NCI-H187 (cell line): Measurements from ENCODE around the gene CABLES2.

Experiments
- DNase-seq, 2 experiments: peaks; one replicate each; lab custom pipeline; 2025; lab: John Stamatoyannopoulos, UW

The CABLES2 gene

GRCh38 chr20:62418709-62419487, 11.8 kb upstream of the CABLES2 start:
- DNase-seq, result no peak

GRCh38 chr20:62417981-62418708, 11.1 kb upstream of the CABLES2 start:
- no peak for DNase-seq

- no peak for DNase-seq
Measured at GRCh38 chr20:62416651-62417637, 9.9 kb upstream of the CABLES2 start.

GRCh38 chr20:62415354-62416111, 8.4 kb upstream of the CABLES2 start:
- no peak for DNase-seq

- no peak for DNase-seq
Measured at GRCh38 chr20:62413896-62414481, 6.9 kb upstream of the CABLES2 start.

- no peak for DNase-seq
Measured at GRCh38 chr20:62413025-62413570, 6.0 kb upstream of the CABLES2 start.

GRCh38 chr20:62412194-62413024, 5.3 kb upstream of the CABLES2 start:
- DNase-seq, result no peak

- no peak for DNase-seq
Measured at GRCh38 chr20:62411479-62412193, 4.6 kb upstream of the CABLES2 start.

GRCh38 chr20:62410746-62411478, 3.8 kb upstream of the CABLES2 start:
- no peak for DNase-seq

GRCh38 chr20:62409931-62410745, 3.1 kb upstream of the CABLES2 start:
- peak; percentile 65 to 66 for DNase-seq

- no peak for DNase-seq
Measured at GRCh38 chr20:62409086-62409853, 2.2 kb upstream of the CABLES2 start.

GRCh38 chr20:62408640-62409039, 1.6 kb upstream of the CABLES2 start:
- no peak for DNase-seq

GRCh38 chr20:62408055-62408454, 970 bp upstream of the CABLES2 start:
- DNase-seq, result no peak

GRCh38 chr20:62406635-62407176, 379 bp downstream of the CABLES2 start:
- DNase-seq, result no peak

GRCh38 chr20:62405981-62406513, 1.0 kb downstream of the CABLES2 start:
- no peak for DNase-seq
